H9 (cell line): ENCODE data around the gene ACOT7. TPM values are rescaled to one million over a fixed set of nuclear protein-coding genes. Genes with fewer than 3 reads are reported as not detected.

ENCODE experiments used
- DNase-seq: peaks from one replicate; pipeline ENCODE4 v3.0.0-alpha.2; 2017
- H2AFZ ChIP-seq: one replicate; pipeline ENCODE4 v1.6.1; 2013; ENCODE audit warnings: mild to moderate bottlenecking, low read length, control low read depth, moderate library complexity
- H2AK5ac ChIP-seq: 2 replicates; pipeline ENCODE4 v1.6.1; 2013; ENCODE audit warnings: low read length, control low read depth, mixed read lengths; ENCODE audit not compliant: insufficient read length
- H2BK120ac ChIP-seq: one replicate; pipeline ENCODE4 v1.6.1; 2013; ENCODE audit warnings: low read depth, mild to moderate bottlenecking, low read length, control low read depth, inconsistent platforms; ENCODE audit not compliant: poor library complexity, severe bottlenecking
- H2BK12ac ChIP-seq: 2 replicates; pipeline ENCODE4 v1.6.1; 2013; ENCODE audit warnings: low read length, control low read depth, mixed read lengths, low read depth; ENCODE audit not compliant: insufficient read length
- H2BK15ac ChIP-seq: 2 replicates; pipeline ENCODE4 v1.6.1; 2013; ENCODE audit warnings: low read depth, low read length, control low read depth
- H2BK20ac ChIP-seq: one replicate; pipeline ENCODE4 v1.6.1; 2013; ENCODE audit warnings: low read depth, mild to moderate bottlenecking, low read length, control low read depth, inconsistent platforms; ENCODE audit not compliant: poor library complexity, severe bottlenecking
- H2BK5ac ChIP-seq: 2 replicates; pipeline ENCODE4 v1.6.1; 2013; ENCODE audit warnings: low read length, control low read depth, mixed read lengths; ENCODE audit not compliant: insufficient read length
- H3K14ac ChIP-seq: 2 replicates; pipeline ENCODE4 v1.6.1; 2013; ENCODE audit warnings: low read length, control low read depth; ENCODE audit not compliant: insufficient read depth
- H3K18ac ChIP-seq: 2 replicates; pipeline ENCODE4 v1.6.1; 2013; ENCODE audit warnings: low read depth, mild to moderate bottlenecking, mixed read lengths, low read length, control low read depth; ENCODE audit not compliant: insufficient read length
- H3K23ac ChIP-seq: 2 replicates; pipeline ENCODE4 v1.6.1; 2013; ENCODE audit warnings: low read length, control low read depth, mixed read lengths, low read depth; ENCODE audit not compliant: insufficient read length
- H3K23me2 ChIP-seq: 2 replicates; pipeline ENCODE4 v1.6.1; 2013; ENCODE audit warnings: low read depth, mild to moderate bottlenecking, mixed read lengths, low read length, control low read depth; ENCODE audit not compliant: insufficient read length, poor library complexity, severe bottlenecking
- H3K27ac ChIP-seq: 2 replicates; pipeline ENCODE4 v1.5.1; 2013; ENCODE audit warnings: low read length, control low read depth, mixed read lengths, low read depth; ENCODE audit not compliant: insufficient read length
- H3K27me3 ChIP-seq: 2 replicates; pipeline ENCODE4 v1.6.1; 2013; ENCODE audit warnings: low read length, control low read depth, inconsistent platforms; ENCODE audit not compliant: insufficient read depth
- H3K4ac ChIP-seq: 2 replicates; pipeline ENCODE4 v1.6.1; 2013; ENCODE audit warnings: low read depth, mild to moderate bottlenecking, control low read depth, inconsistent platforms, low read length, moderate library complexity
- H3K4me1 ChIP-seq: 2 replicates; pipeline ENCODE4 v1.6.1; 2013; ENCODE audit warnings: low read length, control low read depth, inconsistent platforms; ENCODE audit not compliant: insufficient read depth
- H3K4me2 ChIP-seq: 2 replicates; pipeline ENCODE4 v1.6.1; 2013; ENCODE audit warnings: low read length, control low read depth, mixed read lengths; ENCODE audit not compliant: insufficient read length, insufficient read depth
- H3K56ac ChIP-seq: 2 replicates; pipeline ENCODE4 v1.6.1; 2013; ENCODE audit warnings: low read depth, mild to moderate bottlenecking, mixed read lengths, low read length, control low read depth; ENCODE audit not compliant: insufficient read length
- H3K79me1 ChIP-seq: 2 replicates; pipeline ENCODE4 v1.6.1; 2013; ENCODE audit warnings: low read depth, mild to moderate bottlenecking, moderate library complexity, low read length, control low read depth, inconsistent platforms; ENCODE audit not compliant: insufficient read depth, poor library complexity, severe bottlenecking
- H3K79me2 ChIP-seq: 2 replicates; pipeline ENCODE4 v1.6.1; 2013; ENCODE audit warnings: low read length, control low read depth, inconsistent platforms; ENCODE audit not compliant: insufficient read depth
- H3K9ac ChIP-seq: 2 replicates; pipeline ENCODE4 v1.6.1; 2013; ENCODE audit warnings: low read length, control low read depth, mixed read lengths; ENCODE audit not compliant: insufficient read length; ENCODE audit errors: extremely low read depth
- H3K9me3 ChIP-seq: one replicate; pipeline ENCODE4 v1.6.1; 2013; ENCODE audit warnings: low read depth, low read length, inconsistent platforms; ENCODE audit not compliant: control insufficient read depth
- H3T11ph ChIP-seq: one replicate; pipeline ENCODE4 v1.6.1; 2013; ENCODE audit warnings: mild to moderate bottlenecking, low read length, control low read depth, inconsistent platforms
- H4K20me1 ChIP-seq: one replicate; pipeline ENCODE4 v1.6.1; 2013; ENCODE audit not compliant: control insufficient read depth, insufficient read length, insufficient read depth
- H4K5ac ChIP-seq: 2 replicates; pipeline ENCODE4 v1.6.1; 2013; ENCODE audit warnings: low read depth, mild to moderate bottlenecking, mixed read lengths, low read length, control low read depth; ENCODE audit not compliant: insufficient read length
- H4K8ac ChIP-seq: replicated peaks from 2 replicates; pipeline ENCODE4 v1.6.1; 2013; ENCODE audit warnings: low read length, control low read depth, mixed read lengths, low read depth; ENCODE audit not compliant: insufficient read length
- H4K91ac ChIP-seq: 2 replicates; pipeline ENCODE4 v1.6.1; 2013; ENCODE audit warnings: low read depth, mild to moderate bottlenecking, moderate library complexity, mixed read lengths, low read length, control low read depth; ENCODE audit not compliant: insufficient read length
- H3K27ac Mint-ChIP-seq, 3 experiments: 2 replicates in 2 of 3; 3 replicates in 1 of 3; pipeline ENCODE4 v1.8.0; 2020 to 2021; ENCODE audit warnings: mixed read lengths in 3 of 3, mild to moderate bottlenecking in 1 of 3, moderate library complexity in 1 of 3
- H3K27me3 Mint-ChIP-seq: 2 replicates; pipeline ENCODE4 v1.8.0; 2021; ENCODE audit warnings: low read depth, mild to moderate bottlenecking, moderate library complexity, mixed read lengths
- H3K36me3 Mint-ChIP-seq, 3 experiments: 2 replicates in 2 of 3; 3 replicates in 1 of 3; pipeline ENCODE4 v1.8.0; 2020 to 2021; ENCODE audit warnings: low read depth in 3 of 3, mixed read lengths in 3 of 3; ENCODE audit not compliant: insufficient read depth in 1 of 3
- H3K4me1 Mint-ChIP-seq, 2 experiments: 2 replicates each; pipeline ENCODE4 v1.8.0; 2020; ENCODE audit warnings: mixed read lengths in 2 of 2
- H3K4me3 Mint-ChIP-seq, 2 experiments: 2 replicates in 1 of 2; 3 replicates in 1 of 2; pipeline ENCODE4 v1.8.0; 2020 to 2021; ENCODE audit warnings: mild to moderate bottlenecking in 2 of 2, mixed read lengths in 2 of 2, moderate library complexity in 1 of 2
- H3K9me3 Mint-ChIP-seq, 2 experiments: 2 replicates in 1 of 2; 3 replicates in 1 of 2; pipeline ENCODE4 v1.8.0; 2020; ENCODE audit warnings: mild to moderate bottlenecking in 2 of 2, mixed read lengths in 2 of 2, moderate library complexity in 1 of 2
- WGBS: extraction: QIAGEN DNeasy Blood & Tissue Kit; methylation state at CpG from one replicate; pipeline ENCODE4 v1.1.7; 2013; ENCODE audit warnings: missing lambda C conversion rate, low lambda C conversion rate, mixed read lengths; ENCODE audit not compliant: insufficient read length; ENCODE audit errors: extremely low coverage; 5-methylcytosine and 5-hydroxymethylcytosine counted together
- total RNA-seq: library from RNA; stranded (reverse); gene quantifications from 2 replicates; pipeline ENCODE4 v1.2.1, GENCODE V29; 2021
- TF ChIP-seq, protein P1 (sequence below): fragments of 200-600 bp; sonication (generic); conservative IDR thresholded peaks from 3 replicates; pipeline ENCODE4 v1.8.0; 2021; ENCODE audit warnings: antibody characterized with exemption, mild to moderate bottlenecking

The ACOT7 gene
- total RNA-seq, 1 experiment from 2014 or later, result 87.4 TPM

DNA sequence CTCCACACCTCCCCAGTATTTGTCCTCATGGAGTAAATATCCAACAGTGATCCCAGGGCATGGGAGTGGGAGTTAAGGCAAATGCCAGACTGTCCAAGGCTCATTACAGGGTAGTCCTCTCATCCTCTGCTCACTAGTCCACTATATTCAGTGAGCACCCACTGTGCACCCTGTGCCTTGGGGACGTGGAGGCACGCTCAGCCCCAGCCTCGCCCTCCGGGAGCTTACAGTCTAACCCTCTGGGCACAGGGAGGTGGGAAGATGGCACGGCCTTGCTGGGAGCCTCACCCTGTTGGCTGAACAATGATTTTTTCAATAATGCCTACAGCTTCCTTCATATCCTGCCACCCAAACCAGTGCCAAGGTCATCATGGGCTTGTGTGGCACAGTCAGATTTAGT lies 23.3 kb upstream of the ACOT7 start:
- no peak overlapping the region for H2BK5ac ChIP-seq
- DNase-seq, result no peak
- Mint-ChIP-seq H3K4me1 (peaks cover 22 to 25% of the 10 kb centered on the region in 2 experiments), H3K9me3 (no peaks in the 10 kb centered on the region; a peak in 1 of 5 replicates), H3K4me3 (no peak overlapping the region), H3K27ac (no peak overlapping the region), H3K36me3 (no peaks in the 10 kb centered on the region), H3K27me3 (peaks cover 97% of the 10 kb centered on the region)
- no peak overlapping the region for H3K27ac ChIP-seq
- no peaks in the 10 kb centered on the region for H3K79me1 ChIP-seq
- no peak overlapping the region for H3K9ac ChIP-seq
- H2AK5ac ChIP-seq, result no peak overlapping the region
- no peak overlapping the region for H4K91ac ChIP-seq
- WGBS, result no CpG with 5 or more reads among the region's 5 CpGs
- H3K14ac ChIP-seq, result no peak overlapping the region
- H2BK12ac ChIP-seq, result no peak overlapping the region
- no peak overlapping the region for H3K23ac ChIP-seq
- no peaks in the 10 kb centered on the region for H3K79me2 ChIP-seq
- H2BK20ac ChIP-seq, result no peak overlapping the region
- peaks cover 3% of the 10 kb centered on the region; the same call in 1 of the 2 replicates for H3K4me1 ChIP-seq
- TF ChIP-seq, protein P1, sequence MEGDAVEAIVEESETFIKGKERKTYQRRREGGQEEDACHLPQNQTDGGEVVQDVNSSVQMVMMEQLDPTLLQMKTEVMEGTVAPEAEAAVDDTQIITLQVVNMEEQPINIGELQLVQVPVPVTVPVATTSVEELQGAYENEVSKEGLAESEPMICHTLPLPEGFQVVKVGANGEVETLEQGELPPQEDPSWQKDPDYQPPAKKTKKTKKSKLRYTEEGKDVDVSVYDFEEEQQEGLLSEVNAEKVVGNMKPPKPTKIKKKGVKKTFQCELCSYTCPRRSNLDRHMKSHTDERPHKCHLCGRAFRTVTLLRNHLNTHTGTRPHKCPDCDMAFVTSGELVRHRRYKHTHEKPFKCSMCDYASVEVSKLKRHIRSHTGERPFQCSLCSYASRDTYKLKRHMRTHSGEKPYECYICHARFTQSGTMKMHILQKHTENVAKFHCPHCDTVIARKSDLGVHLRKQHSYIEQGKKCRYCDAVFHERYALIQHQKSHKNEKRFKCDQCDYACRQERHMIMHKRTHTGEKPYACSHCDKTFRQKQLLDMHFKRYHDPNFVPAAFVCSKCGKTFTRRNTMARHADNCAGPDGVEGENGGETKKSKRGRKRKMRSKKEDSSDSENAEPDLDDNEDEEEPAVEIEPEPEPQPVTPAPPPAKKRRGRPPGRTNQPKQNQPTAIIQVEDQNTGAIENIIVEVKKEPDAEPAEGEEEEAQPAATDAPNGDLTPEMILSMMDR, result no peak
- H4K5ac ChIP-seq, result no peak overlapping the region
- H3K18ac ChIP-seq, result no peak overlapping the region
- no peak overlapping the region for H3K4me2 ChIP-seq
- no peak overlapping the region for H4K8ac ChIP-seq
- no peak overlapping the region for H3K56ac ChIP-seq
- no peak overlapping the region for H2BK15ac ChIP-seq
- no peak overlapping the region for H2AFZ ChIP-seq
- peaks cover 7% of the 10 kb centered on the region for H3K23me2 ChIP-seq
- no peak overlapping the region for H3K4ac ChIP-seq
- H2BK120ac ChIP-seq, result no peak overlapping the region
- no peaks in the 10 kb centered on the region for H4K20me1 ChIP-seq
- H3K27me3 ChIP-seq, result peaks cover 56% of the 10 kb centered on the region
- H3K9me3 ChIP-seq, result no peaks in the 10 kb centered on the region
- no peak overlapping the region for H3T11ph ChIP-seq
